Uterine smooth muscle cell (primary cell): ENCODE results near the gene CKAP5. TPM values are rescaled to one million over a fixed set of nuclear protein-coding genes. Genes with fewer than 3 reads are reported as not detected.

Experiments used
- total RNA-seq: library from RNA; depleted of rRNA; stranded (reverse); fragments of >200 nt; gene quantifications from 2 replicates; pipeline ENCODE4 v1.2.3, GENCODE V29; 2014

CKAP5 gene
- total RNA-seq, result 94.5 and 135 TPM in 2 replicates

DNA sequence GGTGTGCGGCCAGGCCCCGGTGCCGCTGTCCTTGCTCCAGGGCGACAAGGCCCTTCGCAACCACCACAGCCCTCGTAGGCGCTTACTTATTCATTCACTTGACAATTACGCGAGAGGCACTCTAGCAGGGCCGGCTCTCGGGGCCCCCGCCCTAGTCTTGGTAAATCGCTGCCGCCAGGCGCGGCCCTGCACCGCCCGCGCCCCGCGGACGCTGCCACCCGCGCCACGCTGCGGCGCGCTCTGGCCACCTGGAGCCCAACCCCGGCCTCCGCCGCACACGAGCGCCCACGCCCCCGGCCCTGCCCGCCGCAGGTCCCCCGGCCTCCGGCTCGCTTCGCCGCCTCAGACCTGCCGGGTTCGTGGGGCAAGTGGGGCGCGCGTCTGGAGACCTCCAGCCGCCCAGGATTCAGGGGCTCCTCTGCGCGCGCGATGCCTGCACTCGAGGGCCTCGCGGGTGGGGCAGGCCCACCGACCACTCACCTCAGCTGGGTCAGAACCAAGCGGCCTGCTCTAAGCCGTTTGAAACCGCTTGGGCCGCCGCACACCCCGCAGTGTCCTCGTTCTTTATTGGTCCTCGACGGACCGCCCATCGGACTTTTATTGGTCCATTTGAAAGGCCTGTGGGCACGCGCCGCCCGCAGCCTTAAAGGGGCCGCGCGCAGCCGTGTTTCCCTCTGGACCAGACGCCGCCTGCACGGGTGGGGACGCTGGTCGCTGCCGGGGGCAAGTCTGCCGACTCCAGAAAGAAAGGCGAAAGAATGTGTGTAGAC lies at the start of gene CKAP5:
Gene CKAP5, minus strand, starts transcription at position 541 of the 770 bp plus-strand sequence. CDS start 25,049 bp downstream, outside the sequence.

DNA sequence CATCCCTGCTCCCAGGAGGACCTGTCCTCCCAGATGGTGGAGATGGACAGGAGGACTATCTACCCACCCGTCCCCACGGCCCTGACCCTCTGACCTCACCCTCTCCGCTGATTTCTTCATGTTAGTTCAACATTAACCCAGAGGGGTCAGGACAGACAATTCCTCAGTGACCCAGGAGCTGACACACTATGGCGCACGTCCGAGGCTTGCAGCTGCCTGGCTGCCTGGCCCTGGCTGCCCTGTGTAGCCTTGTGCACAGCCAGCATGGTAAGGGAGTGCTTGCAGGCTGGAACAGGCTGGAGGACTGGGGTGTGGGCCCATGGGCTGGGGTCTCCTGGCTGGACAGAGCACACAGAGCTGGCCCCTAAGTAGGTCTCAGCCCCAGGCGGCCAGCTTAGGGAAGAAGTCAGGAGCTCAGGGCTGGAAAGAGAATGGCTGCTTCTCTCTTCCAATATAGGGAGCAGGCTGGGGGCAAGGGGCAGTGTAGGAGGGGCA lies 127.0 kb downstream of the CKAP5 start, which contains the start of gene F2:
Gene F2, plus strand, starts transcription at position 166 of the 495 bp plus-strand sequence. Its CDS starts 23 bp downstream, at position 189.

DNA sequence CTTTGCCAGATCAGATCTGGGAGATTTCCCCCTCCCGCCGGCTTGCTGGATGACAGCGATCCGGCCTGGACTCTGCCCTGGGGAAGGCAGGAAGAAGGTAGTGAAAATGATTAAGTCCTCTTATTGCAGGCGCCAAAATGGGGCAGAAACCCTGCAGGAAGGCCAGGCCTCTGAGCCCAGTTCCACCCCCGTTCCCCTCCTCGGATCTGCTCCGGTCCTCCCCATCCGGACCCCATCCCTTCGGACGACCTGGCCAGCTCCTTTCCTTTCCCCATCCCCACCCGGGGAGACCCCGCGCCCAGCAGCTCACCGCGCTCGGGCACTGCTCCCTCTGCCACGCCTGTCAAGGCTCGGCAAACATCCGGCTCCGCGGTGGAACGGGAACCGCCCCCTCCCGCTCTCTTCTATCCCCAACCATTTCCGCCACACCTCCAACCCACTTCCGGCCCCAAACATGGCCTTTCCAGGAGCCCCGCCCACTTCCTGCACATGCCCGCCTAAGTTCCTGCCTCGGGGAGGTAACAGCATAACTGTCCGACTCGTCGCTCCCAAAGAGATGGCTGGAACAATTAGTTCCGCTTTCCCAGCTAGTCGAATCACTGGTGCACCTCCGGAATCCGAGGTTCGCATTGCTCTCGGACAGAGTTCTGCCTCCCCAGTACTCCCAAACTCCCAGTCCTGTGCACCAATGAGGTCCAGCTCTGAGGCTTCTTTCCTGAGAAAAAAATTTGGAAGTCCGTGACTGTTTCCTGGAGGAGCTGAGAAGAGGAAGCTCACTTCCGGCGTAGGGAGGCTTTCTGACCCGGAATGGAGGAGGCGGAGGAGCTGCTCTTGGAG lies 145.6 kb downstream of the CKAP5 start, which contains the start of the genes ARHGAP1 and ZNF408:
Gene ARHGAP1, minus strand, starts transcription at position 379 of the 837 bp plus-strand sequence. CDS start 4,512 bp downstream, outside the sequence.
Gene ZNF408, plus strand, starts transcription at position 791 of the 837 bp plus-strand sequence. Its CDS starts 17 bp downstream, at position 808.

Other genes starting within 250 kb of the CKAP5 start
- gene HARBI1, start 229.1 kb downstream of the CKAP5 start, total RNA-seq, result 5.4 and 6.2 TPM in 2 replicates
- 60.1 and 78.1 TPM in 2 replicates for gene ATG13, start 228.7 kb downstream of the CKAP5 start, total RNA-seq
- gene ARHGAP1, start 145.7 kb downstream of the CKAP5 start, total RNA-seq, result 31.2 and 43.2 TPM in 2 replicates
- gene ZNF408, start 145.2 kb downstream of the CKAP5 start, total RNA-seq, result 7.1 and 10.5 TPM in 2 replicates
- gene F2, start 127.1 kb downstream of the CKAP5 start, total RNA-seq, result 0.12 TPM in 1 of 2 replicates, not detected in the other
- 2.9 and 4.7 TPM in 2 replicates for gene LRP4, start 72.3 kb upstream of the CKAP5 start, total RNA-seq
- 18.2 and 21.9 TPM in 2 replicates for gene CSTPP1, start 90.5 kb upstream of the CKAP5 start, total RNA-seq